ENCODE results near the gene LDLRAD3.

The LDLRAD3 gene

DNA sequence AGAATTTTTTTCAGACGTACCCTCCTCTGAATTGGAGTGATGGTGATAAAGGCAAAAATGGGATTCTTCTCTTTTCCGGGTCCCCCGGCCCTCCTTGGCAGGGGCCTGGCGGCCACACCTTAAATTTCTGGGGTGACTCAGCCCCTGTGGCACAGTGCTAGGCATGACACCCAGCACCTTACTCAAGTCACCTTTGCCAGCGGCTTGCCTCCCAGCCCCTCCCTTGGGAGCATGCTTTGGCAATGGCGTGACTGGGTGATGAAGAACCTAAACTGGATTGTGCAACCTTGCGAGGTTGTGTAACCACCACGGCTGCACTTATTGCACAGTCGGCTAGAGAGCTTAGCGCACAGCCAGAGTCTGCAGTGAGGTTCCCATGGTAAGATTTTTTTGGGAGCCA is 16.2 kb upstream of the LDLRAD3 start:
- TF ChIP-seq, protein P1, sequence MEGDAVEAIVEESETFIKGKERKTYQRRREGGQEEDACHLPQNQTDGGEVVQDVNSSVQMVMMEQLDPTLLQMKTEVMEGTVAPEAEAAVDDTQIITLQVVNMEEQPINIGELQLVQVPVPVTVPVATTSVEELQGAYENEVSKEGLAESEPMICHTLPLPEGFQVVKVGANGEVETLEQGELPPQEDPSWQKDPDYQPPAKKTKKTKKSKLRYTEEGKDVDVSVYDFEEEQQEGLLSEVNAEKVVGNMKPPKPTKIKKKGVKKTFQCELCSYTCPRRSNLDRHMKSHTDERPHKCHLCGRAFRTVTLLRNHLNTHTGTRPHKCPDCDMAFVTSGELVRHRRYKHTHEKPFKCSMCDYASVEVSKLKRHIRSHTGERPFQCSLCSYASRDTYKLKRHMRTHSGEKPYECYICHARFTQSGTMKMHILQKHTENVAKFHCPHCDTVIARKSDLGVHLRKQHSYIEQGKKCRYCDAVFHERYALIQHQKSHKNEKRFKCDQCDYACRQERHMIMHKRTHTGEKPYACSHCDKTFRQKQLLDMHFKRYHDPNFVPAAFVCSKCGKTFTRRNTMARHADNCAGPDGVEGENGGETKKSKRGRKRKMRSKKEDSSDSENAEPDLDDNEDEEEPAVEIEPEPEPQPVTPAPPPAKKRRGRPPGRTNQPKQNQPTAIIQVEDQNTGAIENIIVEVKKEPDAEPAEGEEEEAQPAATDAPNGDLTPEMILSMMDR (IDR thresholded peaks at IDR 0.05; ENCODE audit: extremely low read depth, missing control alignments): no peak
- no peak for DNase-seq (ENCODE audit: low spot score)

DNA sequence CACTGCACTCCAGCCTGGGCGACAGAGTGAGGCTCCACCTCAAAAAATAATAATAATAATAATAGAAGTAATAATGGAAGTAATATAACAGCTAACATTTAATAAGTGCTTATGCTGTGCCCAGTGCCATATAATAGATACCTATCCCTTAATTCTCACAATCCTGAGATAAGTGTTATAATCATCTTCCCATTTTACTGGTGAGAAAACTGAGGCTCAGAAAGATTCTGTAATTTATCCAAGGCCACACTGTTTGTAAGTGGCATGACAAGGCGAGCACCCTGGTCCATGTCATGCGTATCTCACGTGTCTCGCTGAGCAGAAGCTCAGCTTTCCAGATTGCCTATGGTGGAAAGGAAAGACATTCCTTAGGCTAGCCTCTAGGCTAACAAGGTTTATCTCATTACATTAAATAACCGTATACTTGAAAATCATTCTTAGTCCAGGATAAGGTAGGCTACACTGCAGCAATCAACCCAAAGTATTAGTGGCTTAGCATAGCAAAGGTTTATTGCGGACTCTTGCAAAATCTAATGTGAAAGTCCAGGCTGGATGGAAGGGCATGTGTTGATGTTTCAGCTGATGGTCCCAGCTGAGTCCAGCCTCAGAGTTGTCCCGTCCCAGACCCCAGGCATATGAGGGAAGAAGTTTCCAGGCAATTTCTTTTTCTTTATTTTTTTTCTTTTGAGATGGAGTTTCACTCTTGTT is 15.0 kb upstream of the LDLRAD3 start:
- TF ChIP-seq, protein P1 (IDR thresholded peaks at IDR 0.05; ENCODE audit: extremely low read depth, missing control alignments): no peak
- DNase-seq (ENCODE audit: low spot score): no peak

DNA sequence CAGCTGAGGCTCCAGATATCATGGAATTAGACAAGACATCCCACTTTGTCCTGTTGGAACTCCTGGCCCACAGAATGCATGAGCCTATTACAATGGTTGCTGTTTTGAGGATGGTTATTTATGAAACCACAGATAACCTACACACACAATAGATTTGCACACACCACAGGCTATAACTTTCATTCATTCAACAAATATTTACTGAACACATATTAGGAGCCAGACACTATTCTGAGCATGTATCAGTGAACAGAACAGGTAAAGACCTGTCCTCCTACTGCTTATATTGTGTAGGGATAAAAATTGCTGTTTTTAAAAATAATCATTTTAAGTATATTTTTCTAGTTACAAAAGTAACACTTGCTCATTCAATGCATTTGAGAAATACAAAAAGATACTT is 13.4 kb upstream of the LDLRAD3 start:
- TF ChIP-seq, protein P1 (IDR thresholded peaks at IDR 0.05; ENCODE audit: extremely low read depth, missing control alignments): no peak
- no peak for DNase-seq (ENCODE audit: low spot score)

DNA sequence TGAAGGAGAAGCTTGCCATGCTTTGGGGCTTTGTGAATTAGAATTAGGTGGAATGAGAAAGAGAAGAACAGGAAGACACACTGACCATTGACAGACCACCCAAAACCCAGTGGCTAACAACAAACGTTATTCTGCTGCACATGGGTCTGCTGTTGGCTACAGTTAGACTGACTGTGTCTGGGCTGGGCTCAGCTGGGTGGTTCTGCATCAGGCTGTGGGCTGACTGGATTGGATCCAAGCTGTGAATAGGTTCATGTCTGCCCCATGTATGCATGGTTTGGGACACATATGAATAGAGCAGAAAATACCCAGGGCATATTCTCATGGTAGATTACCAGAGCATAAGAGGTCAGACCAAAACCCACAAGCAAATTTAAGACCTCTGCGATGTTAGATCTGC is 11.7 kb upstream of the LDLRAD3 start:
- TF ChIP-seq, protein P1 (IDR thresholded peaks at IDR 0.05; ENCODE audit: extremely low read depth, missing control alignments): no peak
- no peak for DNase-seq (ENCODE audit: low spot score)

DNA sequence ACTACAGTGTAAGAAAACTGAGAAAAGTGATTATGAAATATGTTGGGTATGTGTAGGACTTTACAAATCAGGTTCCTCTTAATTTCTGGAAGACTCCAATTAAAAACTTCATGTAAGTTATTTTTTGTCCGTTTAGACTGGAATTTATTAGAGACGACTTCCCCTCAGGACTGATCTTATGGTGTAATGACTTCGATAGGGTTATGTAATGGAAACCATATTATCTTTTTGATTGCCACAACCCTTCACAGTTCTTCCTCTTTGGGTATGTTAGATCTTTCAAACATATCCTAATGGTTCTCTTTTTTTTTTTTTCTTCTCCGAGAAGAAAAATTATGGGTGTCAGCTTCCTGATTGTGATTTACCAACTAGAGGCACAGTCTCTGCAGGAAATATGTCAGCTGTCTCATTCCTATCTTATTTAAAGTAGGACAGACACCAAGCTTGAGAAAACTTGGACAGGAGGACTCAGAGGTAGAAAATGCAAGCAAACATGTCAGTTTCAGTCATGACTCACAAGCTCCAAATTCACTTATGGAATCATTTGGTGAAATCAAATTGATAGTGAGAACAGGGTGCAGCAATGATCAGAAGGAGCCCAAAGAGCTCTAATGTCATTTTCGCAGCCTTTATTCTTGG is 11.1 kb upstream of the LDLRAD3 start:
- no peak for DNase-seq (ENCODE audit: low spot score)

DNA sequence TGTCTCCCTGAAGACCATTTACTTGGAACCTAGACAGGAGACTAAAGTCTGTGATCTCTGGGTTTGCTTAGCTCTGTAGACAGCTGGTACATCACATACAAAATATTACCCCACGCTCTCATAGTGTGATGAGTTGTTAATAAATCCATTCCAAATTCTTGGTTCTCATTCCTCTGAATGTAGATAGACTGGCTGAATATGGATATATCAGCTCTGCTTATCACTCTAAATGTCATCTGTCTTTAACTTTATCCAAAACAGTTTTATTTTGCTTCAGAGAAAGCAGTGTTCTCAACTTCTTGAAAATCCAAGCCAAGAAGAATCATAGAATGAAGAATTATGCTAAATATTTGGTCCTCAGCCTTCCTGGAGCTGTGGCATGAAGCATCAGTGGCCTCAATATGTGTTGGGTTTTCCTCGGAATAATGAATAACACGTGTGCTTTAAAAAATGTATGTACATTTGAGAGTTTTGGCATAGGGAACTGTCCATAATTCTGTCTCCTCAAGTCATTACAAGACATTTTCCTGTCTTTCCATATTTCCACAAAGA is 10.5 kb upstream of the LDLRAD3 start:
- no peak for DNase-seq (ENCODE audit: low spot score)
- TF ChIP-seq, protein P1 (IDR thresholded peaks at IDR 0.05; ENCODE audit: extremely low read depth, missing control alignments): no peak

More for the DNA sequence above, 11.1 kb upstream of the LDLRAD3 start:
- TF ChIP-seq, protein P1 (IDR thresholded peaks at IDR 0.05; ENCODE audit: extremely low read depth, missing control alignments): no peak

DNA sequence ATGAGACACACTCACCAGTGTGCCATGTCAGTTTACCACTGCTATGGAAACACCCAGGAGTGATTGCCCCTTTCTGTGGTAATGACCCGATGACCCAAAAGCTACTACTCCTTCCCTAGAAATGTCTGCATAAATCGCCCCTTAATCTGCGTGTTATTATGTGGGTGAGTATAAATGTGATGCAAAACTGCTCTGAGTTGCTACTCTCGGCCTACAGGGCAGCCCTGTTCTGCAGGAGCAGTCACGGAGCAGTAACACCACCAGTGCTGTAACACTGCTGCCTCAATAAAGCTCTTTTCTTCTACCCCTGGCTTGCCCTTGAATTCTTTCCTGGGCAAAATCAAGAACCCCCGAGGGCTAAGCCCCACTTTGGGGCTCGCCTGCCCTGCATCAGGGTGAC is 9.6 kb upstream of the LDLRAD3 start:
- DNase-seq (ENCODE audit: low spot score): no peak
- TF ChIP-seq, protein P1 (IDR thresholded peaks at IDR 0.05; ENCODE audit: extremely low read depth, missing control alignments): no peak

All from GM20000 (cell line).